HG03159 (cell line): ENCODE data around the gene WIPI1.

Experiments used
- ATAC-seq: cut with Tn5 transposase; IDR thresholded peaks from one replicate; pipeline ENCODE4 v1.9.1; 2021; ENCODE audit warnings: mild to moderate bottlenecking, moderate library complexity; ENCODE audit not compliant: unreplicated experiment

WIPI1 gene

GRCh38 chr17:68440526-68440925 is 16.8 kb downstream of the WIPI1 start:
- ATAC-seq, result no peak

- ATAC-seq, result no peak
Measured at GRCh38 chr17:68439656-68440290, 17.5 kb downstream of the WIPI1 start.

- ATAC-seq, result peak; percentile 56
Measured at GRCh38 chr17:68437979-68438822, 19.1 kb downstream of the WIPI1 start.

- peak; percentile 58 for ATAC-seq
Measured at GRCh38 chr17:68435876-68436842, 21.1 kb downstream of the WIPI1 start.

- no peak for ATAC-seq
Measured at GRCh38 chr17:68435361-68435760, 21.9 kb downstream of the WIPI1 start.

GRCh38 chr17:68433911-68434508 is 23.3 kb downstream of the WIPI1 start:
- ATAC-seq, result no peak

- ATAC-seq, result no peak
Measured at GRCh38 chr17:68433211-68433610, 24.1 kb downstream of the WIPI1 start.

GRCh38 chr17:68432086-68432864 is 25.0 kb downstream of the WIPI1 start:
- no peak for ATAC-seq

GRCh38 chr17:68431661-68432071 is 25.6 kb downstream of the WIPI1 start:
- ATAC-seq, result no peak

GRCh38 chr17:68431045-68431608 is 26.2 kb downstream of the WIPI1 start:
- ATAC-seq, result no peak

- no peak for ATAC-seq
Measured at GRCh38 chr17:68429881-68430280, 27.4 kb downstream of the WIPI1 start.

- no peak for ATAC-seq
Measured at GRCh38 chr17:68428498-68429172, 28.7 kb downstream of the WIPI1 start.

- ATAC-seq, result no peak
Measured at GRCh38 chr17:68427575-68427974, 29.7 kb downstream of the WIPI1 start.

- ATAC-seq, result no peak
Measured at GRCh38 chr17:68425979-68426378, 31.3 kb downstream of the WIPI1 start.

- no peak for ATAC-seq
Measured at GRCh38 chr17:68424861-68425260, 32.4 kb downstream of the WIPI1 start.

GRCh38 chr17:68424203-68424602 is 33.1 kb downstream of the WIPI1 start:
- ATAC-seq, result no peak

- ATAC-seq, result no peak
Measured at GRCh38 chr17:68423251-68423650, 34.0 kb downstream of the WIPI1 start.

GRCh38 chr17:68422821-68423220 is 34.5 kb downstream of the WIPI1 start:
- ATAC-seq, result no peak

GRCh38 chr17:68421486-68421885 is 35.8 kb downstream of the WIPI1 start:
- no peak for ATAC-seq
